Kidney capillary endothelial cell (primary cell): ENCODE measurements around the gene FOSL1.
A peak's percentile ranks its signal among the peaks of the same experiment; 100 is the strongest.

Source experiments
- DNase-seq: peaks from one replicate; pipeline ENCODE4 v3.0.0-alpha.2; 2018; ENCODE audit warnings: low spot score

FOSL1 gene

DNA sequence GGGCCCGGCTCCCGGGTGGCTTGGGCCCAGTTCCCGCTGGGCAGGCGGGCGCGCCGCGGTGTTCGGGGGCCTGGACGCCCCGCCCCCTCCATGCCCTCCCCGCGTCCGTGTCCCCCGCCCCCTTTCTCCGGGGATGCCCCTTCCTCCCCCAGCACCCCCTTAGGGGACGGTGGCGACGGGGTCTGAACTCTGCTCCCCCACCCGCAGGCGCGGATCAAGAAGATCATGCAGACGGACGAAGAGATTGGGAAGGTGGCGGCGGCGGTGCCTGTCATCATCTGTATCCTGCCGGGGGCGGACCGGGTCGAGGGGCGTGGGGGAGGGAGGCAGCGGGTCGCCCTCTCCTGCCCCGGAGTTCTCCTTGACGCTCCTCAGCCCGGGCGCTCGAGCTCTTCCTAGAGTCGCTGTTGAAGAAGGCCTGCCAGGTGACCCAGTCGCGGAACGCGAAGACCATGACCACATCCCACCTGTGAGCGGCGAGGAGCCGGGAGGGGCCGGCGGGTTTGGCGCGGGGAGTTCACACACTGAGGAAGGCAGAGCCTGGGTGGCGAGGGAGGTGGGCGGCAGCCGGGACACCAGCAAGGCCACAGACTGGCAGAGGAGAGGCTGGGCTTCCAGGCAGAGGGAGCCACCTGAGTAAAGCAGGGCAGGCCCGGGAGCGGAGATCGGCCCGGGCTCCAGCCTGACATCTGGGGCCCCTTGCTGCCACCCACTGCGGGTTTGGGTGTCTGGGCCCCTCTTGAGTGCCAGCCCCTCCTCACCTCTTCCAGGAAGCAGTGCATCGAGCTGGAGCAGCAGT is 19.6 kb upstream of the FOSL1 start:
- DNase-seq = no peak

DNA sequence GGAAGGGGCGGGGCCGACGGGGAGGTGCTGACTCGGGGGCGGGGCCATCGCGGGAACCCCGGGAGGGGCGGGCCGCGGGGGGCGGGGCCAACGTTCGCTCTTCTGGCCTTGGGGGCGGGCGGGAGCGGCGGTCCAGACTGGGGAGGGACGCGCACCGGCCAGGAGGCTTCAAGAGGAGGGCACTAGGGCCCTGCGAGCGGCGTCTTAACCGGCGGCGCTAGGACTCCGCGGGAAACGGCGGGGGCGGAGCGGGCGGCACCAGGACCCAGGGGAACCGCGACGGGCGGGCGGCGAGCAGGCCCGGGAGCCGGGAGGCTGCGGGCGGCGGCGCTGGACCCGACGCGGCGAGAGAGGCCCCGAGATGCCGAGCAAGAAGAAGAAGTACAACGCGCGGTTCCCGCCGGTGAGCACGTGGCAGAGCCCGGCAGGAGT is 19.0 kb upstream of the FOSL1 start, which contains the start of gene DRAP1:
DRAP1 (plus strand) TSS at position 286 of the 432 bp plus-strand sequence; CDS start at position 362, 76 bp downstream.
- DNase-seq = peak; percentile 98

DNA sequence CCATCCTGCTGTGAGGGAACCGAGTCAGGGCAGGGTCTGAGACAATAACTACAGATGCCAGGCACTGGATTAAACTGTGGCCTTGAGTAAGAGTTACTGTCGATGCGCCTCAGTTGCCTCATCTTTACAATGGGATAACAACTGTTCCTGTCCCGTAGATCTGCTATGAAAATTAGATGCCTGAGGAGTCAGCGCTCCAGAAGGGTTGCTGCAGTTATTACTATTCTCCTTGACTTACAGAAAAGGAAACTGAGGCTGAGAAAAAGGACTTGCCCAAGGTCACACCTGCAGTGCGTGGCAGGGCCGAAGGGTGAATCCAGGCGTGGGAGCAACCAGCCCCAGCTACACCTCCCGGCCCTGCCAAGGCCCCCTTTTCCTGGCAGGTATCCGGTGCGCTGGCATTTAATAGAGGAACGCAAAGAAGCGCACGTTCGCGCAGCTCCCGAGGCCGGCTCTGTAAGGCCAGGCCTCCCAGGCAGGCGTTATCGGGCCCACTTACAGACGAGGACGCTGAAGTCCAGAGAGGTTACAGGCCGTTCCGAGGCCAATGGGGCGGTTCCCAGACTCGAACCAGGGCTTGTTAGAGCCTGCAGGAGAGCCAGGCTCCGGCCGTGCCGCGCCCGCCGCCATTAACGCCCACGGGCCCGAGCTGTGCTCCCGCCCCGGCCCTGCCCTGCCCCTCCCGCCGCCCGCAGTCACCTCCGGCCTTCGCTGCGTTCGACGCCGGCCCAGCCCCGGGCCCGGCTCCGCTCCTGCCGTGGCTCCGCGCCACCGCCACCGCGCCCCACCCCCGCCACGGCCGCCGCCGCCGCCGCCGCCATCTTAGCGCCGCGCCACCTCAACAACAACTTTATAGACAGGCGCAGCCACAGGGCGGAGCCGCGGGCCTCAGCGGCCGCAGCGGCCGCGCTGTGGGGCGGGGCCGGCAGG is 18.3 kb upstream of the FOSL1 start, which contains the start of gene C11orf68:
C11orf68 (minus strand) TSS at position 852 of the 930 bp plus-strand sequence; CDS start at position 821, 31 bp downstream.
- no peak for DNase-seq

DNA sequence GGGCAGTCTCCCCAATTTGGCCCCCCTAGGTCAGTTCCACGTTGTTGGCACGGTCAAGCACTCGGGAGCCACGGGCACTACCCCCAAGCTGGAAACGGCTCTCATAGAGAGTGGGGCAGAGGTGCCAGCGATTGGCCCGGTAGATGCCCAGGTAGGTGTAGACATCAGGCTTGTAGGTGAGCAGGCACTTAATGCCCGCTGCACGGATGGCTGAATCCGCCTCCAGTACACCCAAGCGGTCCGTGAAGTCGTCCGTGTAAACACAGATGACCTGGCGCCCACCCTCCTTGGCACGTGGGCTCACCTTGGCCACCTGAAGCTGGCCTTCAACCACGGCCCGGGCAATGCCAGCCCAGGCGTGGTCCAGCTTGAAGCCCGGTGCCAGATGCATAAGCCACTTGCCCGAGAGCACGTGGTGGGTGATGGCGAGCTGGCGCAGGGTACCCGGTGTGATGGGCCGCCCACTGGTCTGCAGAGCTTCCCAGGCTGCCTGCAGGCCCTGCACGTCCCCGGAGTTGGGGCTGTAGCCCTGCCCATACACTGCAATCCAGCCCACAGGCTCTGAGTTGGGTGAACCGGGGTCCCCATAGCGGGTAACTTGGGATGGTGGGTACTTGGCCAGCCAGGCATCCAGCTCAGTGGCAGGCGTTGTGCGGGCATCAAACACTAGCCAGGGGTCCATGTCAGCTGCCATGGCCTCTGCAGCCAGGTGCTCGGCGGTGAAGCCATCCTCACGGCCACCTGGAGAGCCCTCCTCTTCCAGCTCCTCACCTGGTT is 17.4 kb upstream of the FOSL1 start:
- no peak for DNase-seq

DNA sequence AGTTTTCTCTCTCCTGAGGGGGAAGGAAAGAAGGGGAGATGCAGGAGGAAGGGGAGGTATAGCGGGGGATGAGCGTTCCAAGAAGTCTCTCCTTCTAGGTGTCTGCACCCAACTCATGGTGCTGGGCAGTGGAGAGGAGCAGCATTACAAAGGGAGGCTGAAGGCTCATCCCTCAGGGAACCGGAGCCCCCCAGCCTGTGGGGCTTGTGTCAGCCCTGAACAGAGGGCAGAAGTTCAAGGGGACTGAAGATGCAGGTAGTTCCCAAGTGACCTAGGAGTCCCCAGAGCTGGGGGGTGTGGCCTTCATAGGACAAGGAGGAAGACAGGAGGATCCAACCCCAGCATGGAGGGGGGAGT is 16.9 kb upstream of the FOSL1 start:
- DNase-seq = no peak

DNA sequence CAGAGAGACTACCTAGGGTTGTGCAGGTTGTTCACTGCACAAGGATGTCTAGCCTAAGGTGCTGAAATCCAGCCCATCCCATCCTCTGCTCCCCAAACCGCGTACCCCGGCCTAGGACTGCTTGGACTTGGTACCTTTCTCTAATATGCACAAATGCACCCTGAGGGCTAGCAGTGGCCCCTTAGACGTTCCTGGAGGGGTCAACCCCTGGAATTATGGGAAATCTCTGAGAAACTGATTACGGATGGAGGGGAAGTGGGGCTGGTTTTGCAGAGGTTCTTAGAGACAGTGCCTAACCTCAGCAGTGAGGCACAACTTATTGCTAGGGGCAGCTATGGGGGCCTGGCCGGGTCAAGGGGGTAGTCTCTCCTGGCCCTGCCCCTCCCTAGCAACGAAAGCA is 16.2 kb upstream of the FOSL1 start:
- no peak for DNase-seq

DNA sequence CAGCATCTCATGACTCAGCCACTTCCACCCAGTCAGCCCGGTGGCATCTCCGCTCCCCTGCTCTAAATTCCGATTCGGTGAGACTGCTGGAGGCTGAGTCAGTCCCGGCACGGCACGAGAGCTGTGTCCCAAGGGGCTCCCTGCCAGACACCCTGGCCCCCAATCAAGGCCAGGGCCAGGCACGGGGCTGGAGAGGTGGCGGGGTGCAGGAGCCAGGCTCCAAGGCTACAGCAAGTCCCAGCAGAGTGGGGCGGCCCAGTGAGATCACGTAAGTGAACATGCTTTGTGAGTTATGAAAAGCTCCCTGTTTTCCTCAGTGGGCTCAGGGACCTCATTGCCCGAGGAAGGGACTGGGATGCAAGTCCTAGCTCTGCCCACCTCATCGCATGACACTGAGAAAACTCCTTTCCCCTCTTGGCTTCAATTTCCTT is 15.6 kb upstream of the FOSL1 start:
- DNase-seq = peak; percentile 99

DNA sequence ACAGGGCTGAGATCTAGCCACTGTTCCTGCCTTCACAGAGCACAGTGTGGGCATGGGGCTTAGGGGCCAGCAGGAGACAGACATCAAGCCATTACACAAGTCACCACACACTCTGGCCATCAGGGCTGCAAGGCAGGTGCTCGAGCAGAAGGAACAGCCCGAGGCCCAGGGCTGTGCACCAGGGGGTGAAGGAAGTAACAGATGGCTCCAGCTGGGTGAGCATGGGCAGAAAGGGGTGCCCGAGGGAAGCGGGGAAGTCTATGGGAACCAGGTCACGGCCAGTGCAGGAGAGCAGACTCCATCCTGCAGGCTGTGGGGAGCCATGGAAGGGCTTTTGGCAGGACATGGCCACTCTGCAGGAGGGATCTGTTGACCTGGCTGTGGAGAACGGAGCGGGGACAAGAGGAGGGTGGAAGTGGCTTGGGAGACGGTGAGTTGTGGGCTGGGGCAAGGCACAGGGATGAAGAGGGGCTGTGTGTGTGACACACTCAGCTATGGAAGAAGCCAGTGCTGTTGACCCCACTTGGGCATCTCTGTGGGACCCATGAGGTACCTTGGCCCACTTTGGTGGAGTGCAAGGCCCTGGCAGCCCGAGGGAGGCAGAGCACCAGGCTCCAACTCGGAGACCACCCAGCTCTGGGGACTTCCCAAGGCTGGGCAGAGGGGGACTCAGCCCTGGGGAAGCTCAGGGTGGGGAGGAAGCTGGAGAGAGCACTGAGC is 15.1 kb upstream of the FOSL1 start:
- no peak for DNase-seq

DNA sequence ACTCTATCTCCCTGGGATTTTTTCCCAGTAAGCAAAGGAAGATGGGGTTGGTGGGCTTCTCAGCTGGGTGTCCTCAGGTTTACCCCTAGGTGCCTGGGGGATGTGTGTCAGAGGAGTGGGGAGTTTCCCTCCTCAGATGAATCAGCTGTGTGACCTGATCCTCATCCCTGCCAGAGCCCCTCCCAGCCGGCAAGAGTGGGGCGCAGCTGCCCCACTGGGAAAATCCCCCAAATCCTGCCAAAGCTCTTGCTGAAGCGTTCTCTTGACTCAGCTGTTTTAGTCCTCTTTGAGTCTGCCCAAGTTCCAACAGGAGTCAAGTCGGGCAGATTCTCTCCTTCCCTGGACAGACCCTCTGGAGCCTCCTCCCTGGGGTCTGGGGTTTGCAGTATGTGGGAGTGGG is 12.7 kb upstream of the FOSL1 start:
- DNase-seq = no peak

DNA sequence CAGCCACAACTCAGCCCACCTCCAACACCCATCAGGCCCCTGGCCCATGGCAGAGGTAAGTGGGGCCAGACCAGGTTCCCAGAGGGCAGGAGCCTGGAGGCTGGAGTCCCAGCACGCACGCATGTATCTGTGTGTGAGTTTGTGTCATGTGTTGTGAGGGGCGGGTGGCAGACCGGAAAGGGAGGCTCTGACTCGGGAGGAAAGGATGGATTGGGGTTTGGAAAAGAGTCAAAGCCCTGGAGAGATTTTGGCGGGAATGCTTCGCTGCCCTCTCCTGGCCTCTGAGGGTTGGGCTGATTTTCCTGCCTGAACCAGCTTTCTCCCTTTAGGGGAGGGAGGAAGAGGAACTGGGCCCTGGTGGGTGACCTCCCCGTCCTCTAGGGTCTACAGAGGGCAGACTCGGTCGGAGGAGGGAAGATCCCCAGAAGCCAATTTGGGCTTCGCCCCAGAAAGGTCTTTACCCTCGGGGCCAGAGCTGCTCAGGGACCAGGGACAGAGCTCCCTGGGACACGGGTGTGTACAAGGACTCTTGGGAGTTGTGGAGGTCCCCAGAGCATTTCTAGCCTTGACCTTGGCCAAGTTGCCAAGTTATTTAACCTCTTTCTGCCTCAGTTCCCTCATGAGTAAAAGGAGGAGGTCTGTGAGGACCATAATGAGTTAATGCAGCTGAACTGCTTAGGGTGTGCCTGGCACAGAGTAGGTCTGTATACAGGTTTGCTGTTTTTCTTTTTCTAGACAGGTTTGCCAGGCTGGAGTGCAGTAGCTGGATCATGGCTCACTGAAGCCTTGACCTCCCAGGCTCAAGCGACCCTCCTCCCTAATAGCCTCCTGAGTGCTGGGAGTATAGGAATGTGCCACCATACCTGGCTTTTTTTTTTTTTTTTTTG is 11.7 kb upstream of the FOSL1 start:
- no peak for DNase-seq

DNA sequence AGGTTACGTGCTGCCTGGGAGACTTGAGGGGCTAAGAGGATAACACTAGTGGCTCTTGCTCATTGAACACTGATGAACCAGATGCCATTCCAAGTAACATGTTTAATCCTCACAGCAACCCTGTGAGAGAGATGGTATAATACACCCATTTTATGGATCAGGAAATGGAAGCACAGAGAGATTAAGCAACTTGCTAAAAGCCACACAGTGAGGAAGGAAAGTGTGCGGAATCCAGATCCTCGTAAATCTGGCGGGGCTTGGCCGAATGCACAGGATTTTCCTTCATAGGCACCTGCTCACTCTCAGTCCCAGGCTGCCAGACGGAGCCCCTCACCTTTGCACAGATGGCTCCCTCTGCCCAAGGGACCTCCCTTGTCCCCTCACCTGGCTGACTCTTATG is 7.7 kb upstream of the FOSL1 start:
- DNase-seq = no peak

DNA sequence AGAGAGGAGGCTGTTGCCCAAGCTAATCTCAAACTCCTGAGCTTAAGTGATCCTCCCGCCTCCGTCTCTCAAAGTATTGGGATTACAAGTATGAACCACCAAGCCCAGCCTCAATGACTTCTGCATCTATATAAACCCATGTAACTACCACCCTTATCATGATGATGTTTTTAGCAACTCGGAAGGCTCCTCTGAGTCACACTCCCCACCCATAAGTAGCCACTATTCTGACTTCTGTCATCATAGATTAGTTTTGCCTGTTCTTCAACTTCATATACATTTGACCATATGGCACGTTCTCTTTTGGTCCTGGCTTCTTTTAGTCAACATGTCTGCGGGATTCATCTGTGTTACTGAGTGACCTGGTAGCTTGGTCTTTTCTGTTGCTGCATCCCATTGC is 6.4 kb upstream of the FOSL1 start:
- no peak for DNase-seq

DNA sequence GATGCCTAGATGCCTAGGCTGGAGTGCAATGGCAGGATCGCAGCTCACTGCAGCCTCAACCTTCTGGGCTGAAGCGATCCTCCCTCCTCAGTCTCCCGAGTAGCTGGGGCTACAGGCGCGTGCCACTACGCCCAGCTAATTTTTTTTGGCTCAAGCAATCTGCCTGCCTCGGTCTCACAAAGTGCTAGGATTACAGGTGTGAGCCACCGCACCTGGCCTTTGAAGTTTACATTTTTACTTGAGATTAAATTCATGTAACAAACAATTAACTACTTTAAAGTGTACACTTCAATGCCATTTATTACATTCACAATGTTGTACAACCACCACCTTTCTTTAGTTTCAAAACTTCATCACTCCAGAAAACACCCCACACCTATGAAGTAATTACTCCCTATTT is 3.5 kb upstream of the FOSL1 start:
- no peak for DNase-seq

DNA sequence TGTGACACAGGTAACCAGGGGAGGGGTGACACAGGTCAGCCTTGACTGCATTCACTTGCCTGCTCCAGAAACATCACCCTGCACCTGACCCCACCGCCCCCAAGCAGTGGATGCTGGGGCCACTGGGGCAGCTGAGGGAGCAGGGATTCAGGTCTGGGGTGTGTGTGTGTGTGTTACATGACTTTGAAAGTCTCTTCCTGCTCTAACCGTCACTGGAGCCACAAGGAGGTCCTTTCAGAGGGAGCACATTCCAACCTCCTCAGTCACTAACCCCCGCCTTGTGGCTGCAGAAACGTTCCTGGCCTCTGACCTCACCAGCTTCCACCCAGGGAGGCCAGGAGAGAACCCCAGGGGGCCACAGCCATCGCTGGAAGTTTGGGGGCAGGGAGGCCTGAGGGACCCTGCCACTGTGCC is 2.9 kb upstream of the FOSL1 start:
- no peak for DNase-seq

DNA sequence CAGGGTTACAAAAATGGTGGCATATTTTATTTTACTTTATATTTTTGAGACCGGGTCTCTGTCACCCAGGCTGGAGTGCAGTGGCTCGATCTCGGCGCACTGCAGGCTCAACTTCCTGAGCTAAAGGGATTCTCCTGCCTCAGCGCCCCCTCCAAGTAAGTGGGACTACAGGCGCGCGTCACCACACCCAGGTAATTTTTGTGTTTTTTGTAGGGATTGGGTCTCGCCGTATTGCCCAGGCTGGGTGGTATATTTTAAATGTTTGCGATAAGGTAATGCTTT is 652 bp upstream of the FOSL1 start:
- no peak for DNase-seq

DNA sequence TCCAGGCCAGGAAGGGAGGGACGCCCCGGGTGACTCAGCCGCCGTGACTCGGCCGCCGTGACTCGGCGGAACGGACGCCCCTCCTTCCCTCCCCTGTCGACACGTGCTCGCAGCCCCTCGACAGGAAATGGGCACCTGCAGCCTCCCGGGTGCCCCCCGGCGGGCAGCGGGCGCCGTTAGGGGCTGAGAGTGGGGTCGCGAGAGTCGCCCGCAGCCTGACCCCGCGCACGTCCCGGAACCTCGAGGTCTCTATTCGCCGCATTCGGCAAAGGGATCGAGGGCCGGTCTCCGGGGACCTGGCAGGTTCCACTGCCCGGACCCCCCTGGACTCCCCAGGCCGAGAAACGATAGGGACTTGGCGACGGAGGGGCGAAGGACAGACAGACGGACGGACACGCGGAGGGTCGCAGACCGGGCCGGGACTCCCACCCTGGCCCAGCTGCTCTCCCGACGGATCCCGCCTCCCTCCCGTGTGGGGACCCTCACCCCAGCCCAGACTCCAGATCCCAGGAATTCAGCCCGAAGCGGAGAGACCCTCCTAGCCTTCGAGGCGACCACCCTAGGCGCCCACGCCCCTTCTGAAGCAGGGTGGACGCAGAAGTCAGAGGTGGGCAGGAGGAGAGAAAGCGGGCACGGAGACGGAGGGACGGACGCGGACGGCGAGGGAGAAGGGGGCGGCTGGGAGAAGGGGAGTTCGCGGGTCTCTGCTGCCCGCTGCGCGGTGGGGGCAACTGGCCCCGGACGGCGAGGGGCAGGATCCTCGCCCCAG is 648 bp downstream of the FOSL1 start:
- no peak for DNase-seq

DNA sequence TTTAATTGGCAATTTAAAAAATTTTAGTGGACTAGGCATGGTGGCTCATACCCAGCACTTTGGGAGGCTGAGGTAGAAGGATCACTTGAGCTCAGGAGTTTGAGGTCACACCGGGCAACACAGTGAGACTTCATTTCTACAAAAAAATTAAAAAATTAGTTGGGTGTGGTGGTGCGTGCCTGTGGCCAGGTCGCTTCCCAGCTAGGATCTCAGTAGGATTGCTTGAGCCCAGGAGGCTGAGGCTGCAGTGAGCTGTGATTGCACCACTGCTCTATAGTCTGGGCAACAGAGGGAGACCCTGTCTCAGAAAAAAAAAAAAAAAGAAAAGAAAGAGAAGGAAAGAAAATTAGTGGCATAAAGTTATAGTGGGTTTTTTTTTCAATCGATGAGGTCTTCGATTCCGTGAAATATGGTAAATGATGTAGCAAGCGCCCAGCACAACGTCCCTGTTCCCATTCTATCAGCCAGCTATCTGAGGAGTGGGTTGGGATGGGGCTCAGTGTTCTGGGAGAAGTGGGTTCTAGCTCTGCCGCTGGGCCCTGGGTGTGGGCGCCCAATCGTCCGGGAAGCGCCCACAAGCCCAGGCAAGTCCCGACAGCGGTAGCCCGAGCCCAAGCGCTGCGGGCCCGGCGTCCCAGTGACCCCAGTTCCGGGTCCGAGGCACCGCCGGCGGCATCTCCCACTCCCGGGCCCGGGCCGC is 1.4 kb downstream of the FOSL1 start:
- DNase-seq = no peak

DNA sequence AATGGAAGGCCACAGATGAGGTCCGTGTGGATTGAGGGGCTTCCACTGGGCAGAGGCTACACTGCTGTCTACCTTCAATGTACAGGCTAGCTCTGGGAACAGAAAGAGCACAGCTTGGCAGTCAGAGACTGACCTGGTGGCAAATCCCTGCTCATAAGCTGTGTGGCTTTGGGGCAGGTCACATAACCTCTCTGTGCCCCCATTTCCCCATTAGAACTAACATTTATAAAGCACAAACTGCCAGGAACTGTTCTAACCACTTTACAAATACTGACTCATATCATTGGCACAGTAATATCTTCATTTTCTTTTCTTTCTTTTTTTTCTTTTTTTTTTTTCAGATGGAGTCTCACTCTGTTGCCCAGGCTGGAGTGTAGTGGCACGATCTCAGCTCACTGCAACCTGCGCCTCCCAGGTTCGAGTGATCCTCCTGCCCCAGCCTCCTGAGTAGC is 3.1 kb downstream of the FOSL1 start:
- no peak for DNase-seq
